GM10248 (cell line): ENCODE measurements around the gene ADCK1.
"Not testable (repeated sequence)": the region's sequence is repeated elsewhere in the genome, so short reads cannot be mapped to it uniquely, and the experiment has no call there.

ENCODE experiments used
- CTCF ChIA-PET: fragments of 300-600 bp; sonication (Branson Sonifier 250); formaldehyde crosslinking; extraction: SDS; loops from one replicate; lab custom pipeline; 2021; ENCODE audit warnings: antibody characterized with exemption; lab: Yijun Ruan, JAX
- POLR2A ChIA-PET: fragments of 350-650 bp; sonication (Branson Sonifier 250); formaldehyde crosslinking; extraction: SDS; loops from one replicate; lab custom pipeline; 2020; ENCODE audit warnings: antibody characterized with exemption; lab: Yijun Ruan, JAX
- DNase-seq: peaks from one replicate; pipeline ENCODE4 v3.0.0; 2012; ENCODE audit errors: extremely low spot score
- CTCF ChIP-seq: IDR thresholded peaks from 2 replicates; pipeline ENCODE4 v1.5.1; 2012; ENCODE audit warnings: mild to moderate bottlenecking, low read depth; ENCODE audit errors: extremely low read depth, missing control alignments, control extremely low read depth

The ADCK1 gene

DNA sequence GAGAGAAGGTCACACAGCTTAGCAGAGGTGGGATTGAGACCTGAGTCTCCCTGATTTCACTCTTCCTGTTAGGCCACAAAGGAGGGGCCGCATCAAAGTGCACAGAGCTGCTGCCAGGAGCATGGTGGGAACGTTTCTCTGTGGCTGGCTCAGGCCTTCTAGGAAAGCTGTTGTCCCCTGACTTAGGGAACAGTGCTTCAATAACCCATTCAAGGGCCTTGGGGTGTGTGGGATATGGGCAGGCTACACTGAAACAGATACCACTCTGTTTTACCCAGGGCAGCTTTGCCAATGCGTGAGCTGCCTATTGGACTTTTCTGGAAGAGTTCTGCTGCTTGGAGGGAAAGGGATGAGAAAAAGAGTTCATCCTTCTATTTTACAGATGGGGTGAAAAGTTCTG, 110.0 kb downstream of the ADCK1 start:
- no peak for DNase-seq
- ChIA-PET CTCF (interaction anchor here (0.7 to 0.9 kb wide), 2 partner anchors 15 to 31 kb away, joined by 3 read pairs; no protein-coding TSS in a partner anchor), POLR2A (no interaction called here)
- TF ChIP-seq CTCF, result no peak

GRCh38 chr14:77910506-77910905, 110.6 kb downstream of the ADCK1 start:
- CTCF ChIA-PET, result no interaction called here
- no peak for TF ChIP-seq CTCF
- no peak for DNase-seq
- POLR2A ChIA-PET, result no interaction called here

GRCh38 chr14:77911356-77911755, 111.4 kb downstream of the ADCK1 start:
- CTCF ChIA-PET, result no interaction called here
- no peak for TF ChIP-seq CTCF
- POLR2A ChIA-PET, result no interaction called here
- no peak for DNase-seq

GRCh38 chr14:77912754-77913556, 113.0 kb downstream of the ADCK1 start:
- POLR2A ChIA-PET, result no interaction called here
- DNase-seq, result no peak
- no peak for TF ChIP-seq CTCF
- CTCF ChIA-PET, result no interaction called here

- ChIA-PET POLR2A (no interaction called here), CTCF (interaction anchor here (0.9 kb wide), 1 partner anchor 16 kb away, joined by 3 read pairs; no protein-coding TSS in a partner anchor)
- no peak for DNase-seq
- no peak for TF ChIP-seq CTCF
Measured at GRCh38 chr14:77914073-77914721, 114.3 kb downstream of the ADCK1 start.

DNA sequence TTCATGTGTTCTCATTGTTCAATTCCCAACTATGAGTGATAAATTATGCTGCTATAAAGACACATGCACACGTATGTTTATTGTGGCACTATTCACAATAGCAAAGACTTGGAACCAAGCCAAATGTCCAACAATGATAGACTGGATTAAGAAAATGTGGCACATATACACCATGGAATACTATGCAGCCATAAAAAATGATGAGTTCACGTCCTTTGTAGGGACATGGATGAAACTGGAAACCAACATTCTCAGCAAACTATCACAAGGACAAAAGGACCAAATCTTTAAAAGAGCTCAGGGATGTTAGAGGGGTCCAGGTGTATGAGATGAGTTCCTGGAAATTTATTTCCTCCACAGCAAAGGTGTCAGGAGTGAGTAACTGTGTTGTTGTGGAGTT, 115.5 kb downstream of the ADCK1 start:
- DNase-seq, POLR2A ChIA-PET: not testable (repeated sequence)
- CTCF ChIA-PET, result interaction anchor here (1.3 kb wide), 1 partner anchor 14 kb away, joined by 3 read pairs; no protein-coding TSS in a partner anchor
